ENCODE results near the gene CROCC2. TPM values are rescaled to one million over a fixed set of nuclear protein-coding genes. Genes with fewer than 3 reads are reported as not detected.
A peak's percentile ranks its signal among the peaks of the same experiment; 100 is the strongest.

The CROCC2 gene
- total RNA-seq, 4 donors from 2014 or later: 0.79 to 2.6 (median 1.8) TPM; not detected in 1

DNA sequence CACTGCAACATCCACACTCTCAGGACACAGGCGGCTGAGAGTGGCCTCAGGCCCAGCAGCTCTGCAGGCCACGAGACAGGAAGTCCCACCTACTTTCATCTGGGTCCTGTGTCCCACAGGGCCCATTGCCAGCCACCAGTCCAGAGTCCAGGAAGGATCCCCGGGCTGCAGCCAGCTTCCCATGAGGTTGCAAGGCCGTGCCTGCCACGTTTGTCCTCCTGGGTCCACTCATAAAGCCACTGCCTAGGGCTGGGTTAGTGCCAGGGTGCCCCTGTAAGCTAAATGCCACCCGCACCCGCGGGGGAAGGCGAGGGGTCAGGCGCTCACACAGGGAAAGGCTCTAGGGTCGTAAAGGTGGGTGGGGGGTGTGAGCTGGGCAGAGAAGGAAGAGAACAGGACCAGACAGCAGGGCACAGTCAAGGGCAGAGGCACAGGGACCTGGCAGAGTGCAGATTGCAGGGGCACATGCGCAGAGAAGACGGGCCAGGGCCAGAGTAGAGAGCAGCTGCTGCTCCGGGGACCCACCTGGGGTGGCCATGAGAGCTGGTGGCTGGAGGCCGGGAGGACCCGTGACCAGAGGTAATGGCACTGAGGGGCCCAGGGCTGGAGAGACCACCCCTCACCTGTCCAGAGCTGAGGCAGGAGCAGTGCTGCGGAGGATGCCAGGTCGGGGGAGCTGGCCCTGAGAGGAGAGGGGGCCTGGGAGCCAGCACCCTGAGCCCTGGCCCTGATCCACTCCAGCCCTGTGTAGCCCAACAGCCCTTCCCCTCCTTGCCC lies 29.5 kb upstream of the CROCC2 start:
- peak in 1 of 2 donors; percentile 8 for DNase-seq
- Histone ChIP-seq H3K4me1 (no peaks in the 10 kb centered on the region), H3K9me3 (no peaks in the 10 kb centered on the region), H3K36me3 (no peaks in the 10 kb centered on the region), H3K27me3 (no peaks in the 10 kb centered on the region), H3K27ac (no peak overlapping the region), H3K4me3 (no peak overlapping the region)
- TF ChIP-seq POLR2A (IDR thresholded peaks at IDR 0.05): no peak
- no peak for TF ChIP-seq CTCF (IDR thresholded peaks at IDR 0.05)
- intact Hi-C loops (cut with DNase I; ENCODE audit: low total_unique reads): no loop called here

DNA sequence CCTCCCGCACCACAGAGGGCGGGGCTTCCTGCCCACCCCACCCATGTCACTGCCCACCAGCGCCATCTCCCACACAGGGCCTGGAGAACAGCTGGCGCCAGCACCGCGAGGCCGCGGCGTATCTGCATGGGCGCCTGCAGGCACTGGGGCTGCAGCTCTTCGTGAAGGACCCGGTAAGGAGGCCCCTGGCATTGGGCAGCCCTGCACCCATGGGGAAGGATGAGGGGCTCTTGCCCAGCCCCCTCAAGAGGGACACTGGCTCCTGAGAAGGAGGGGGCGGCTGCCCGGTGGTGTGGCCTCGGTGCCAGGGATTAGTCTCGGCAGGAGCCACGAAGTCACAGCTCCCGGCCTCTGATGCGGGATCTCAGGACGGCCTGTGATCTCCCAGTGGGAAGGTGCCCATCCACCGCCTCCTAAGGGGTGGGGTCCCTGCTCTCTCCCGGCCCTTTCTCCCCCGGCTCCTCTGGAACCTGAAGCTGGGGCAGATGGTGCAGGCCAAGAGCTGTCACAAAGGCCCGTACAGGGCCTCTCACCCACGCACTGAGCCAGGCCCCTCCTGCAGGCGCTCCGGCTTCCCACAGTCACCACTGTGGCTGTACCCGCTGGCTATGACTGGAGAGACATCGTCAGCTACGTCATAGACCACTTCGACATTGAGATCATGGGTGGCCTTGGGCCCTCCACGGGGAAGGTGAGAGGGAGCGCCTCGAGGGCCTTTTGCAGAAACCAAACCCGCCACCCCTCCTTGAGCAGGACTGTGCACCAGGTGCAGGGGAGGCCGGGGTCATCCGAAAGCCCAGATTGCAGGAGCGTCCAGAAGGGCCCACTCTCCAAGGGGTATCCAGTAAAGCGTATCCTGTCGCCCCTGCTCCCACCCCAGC lies 28.4 kb upstream of the CROCC2 start:
- Histone ChIP-seq H3K27me3 (no peaks in the 10 kb centered on the region), H3K4me1 (no peaks in the 10 kb centered on the region), H3K4me3 (no peak overlapping the region), H3K36me3 (no peaks in the 10 kb centered on the region), H3K9me3 (no peaks in the 10 kb centered on the region), H3K27ac (no peak overlapping the region)
- intact Hi-C loops (cut with DNase I; ENCODE audit: low total_unique reads): no loop called here
- TF ChIP-seq CTCF (IDR thresholded peaks at IDR 0.05): no peak
- TF ChIP-seq POLR2A (IDR thresholded peaks at IDR 0.05): no peak
- DNase-seq: peak in 1 of 2 donors; percentile 9

DNA sequence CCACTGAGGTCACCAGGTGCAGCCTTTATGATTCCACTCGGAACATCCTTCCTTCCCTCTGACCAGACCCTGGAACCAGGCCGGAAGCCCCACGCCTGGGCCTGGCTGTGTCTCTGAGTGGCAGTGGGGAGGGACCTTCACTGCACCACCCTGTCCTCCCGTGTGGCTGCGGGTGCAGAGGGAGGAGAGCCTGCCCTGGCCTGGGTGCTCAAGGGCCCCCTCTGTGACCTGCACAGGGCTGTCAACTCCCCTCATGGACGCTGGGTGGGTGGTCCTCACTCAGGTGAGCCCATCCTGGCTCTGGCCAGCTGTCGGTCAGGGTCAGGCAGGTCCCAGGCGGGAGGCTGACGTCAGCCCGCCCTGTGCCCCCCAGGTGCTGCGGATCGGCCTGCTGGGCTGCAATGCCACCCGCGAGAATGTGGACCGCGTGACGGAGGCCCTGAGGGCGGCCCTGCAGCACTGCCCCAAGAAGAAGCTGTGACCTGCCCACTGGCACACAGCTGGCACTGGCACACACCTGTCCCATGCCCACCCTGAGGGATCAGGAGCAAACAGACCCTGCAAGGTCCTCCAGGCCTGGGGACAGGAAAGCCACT lies 27.7 kb upstream of the CROCC2 start:
- Histone ChIP-seq H3K9me3 (no peaks in the 10 kb centered on the region), H3K4me1 (no peaks in the 10 kb centered on the region), H3K36me3 (no peaks in the 10 kb centered on the region), H3K4me3 (no peak overlapping the region), H3K27me3 (no peaks in the 10 kb centered on the region), H3K27ac (no peak overlapping the region)
- DNase-seq: no peak
- intact Hi-C loops (cut with DNase I; ENCODE audit: low total_unique reads): no loop called here
- no peak for TF ChIP-seq POLR2A (IDR thresholded peaks at IDR 0.05)
- TF ChIP-seq CTCF (IDR thresholded peaks at IDR 0.05): no peak

DNA sequence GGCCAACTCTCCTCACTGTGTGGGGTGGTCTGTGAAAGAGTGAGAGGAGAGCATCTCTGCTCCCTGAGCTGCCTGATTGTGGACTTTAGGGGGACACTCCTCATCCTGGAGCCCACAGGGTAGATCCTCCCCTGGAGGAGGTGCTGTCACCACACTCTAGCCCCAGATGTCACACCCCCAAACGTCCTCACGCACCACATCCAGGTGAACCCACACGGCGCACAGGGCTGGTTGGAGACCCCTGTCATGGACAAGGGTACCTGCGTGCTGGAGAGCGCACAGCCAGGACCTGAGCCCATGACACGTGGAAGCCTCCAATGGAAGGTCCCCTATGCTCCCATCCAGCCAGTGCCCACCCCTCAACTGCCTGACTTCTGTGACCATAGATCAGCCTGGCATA lies 27.0 kb upstream of the CROCC2 start:
- intact Hi-C loops (cut with DNase I; ENCODE audit: low total_unique reads): no loop called here
- TF ChIP-seq CTCF (IDR thresholded peaks at IDR 0.05) (no peak), POLR2A (IDR thresholded peaks at IDR 0.05) (no peak)

More for the DNA sequence above, 27.0 kb upstream of the CROCC2 start:
- Histone ChIP-seq H3K36me3 (no peaks in the 10 kb centered on the region), H3K9me3 (no peaks in the 10 kb centered on the region), H3K27me3 (no peaks in the 10 kb centered on the region), H3K4me1 (no peaks in the 10 kb centered on the region), H3K27ac (no peak overlapping the region), H3K4me3 (no peak overlapping the region)
- DNase-seq: no peak
